ENCODE measurements around the gene PLOD1. TPM values are rescaled to one million over a fixed set of nuclear protein-coding genes. Genes with fewer than 3 reads are reported as not detected.
A peak's percentile ranks its signal among the peaks of the same experiment; 100 is the strongest.

Gene PLOD1
- total and polyA plus RNA-seq, 5 donors from 2014 or later, result 2.2 to 6.6 (median 3.2) TPM

GRCh38 chr1:11960276-11960675 lies 25.8 kb downstream of the PLOD1 start:
- Histone ChIP-seq H3K27me3 (ENCODE audit: control insufficient read depth, insufficient read depth, low read length) (no peaks in the 10 kb centered on the region), H3K36me3 (ENCODE audit: control insufficient read depth, insufficient read depth, low read length) (no peaks in the 10 kb centered on the region), H3K4me3 (ENCODE audit: low read depth, low read length) (no peak overlapping the region), H3K4me1 (ENCODE audit: control insufficient read depth, insufficient read depth, low read length, poor library complexity, severe bottlenecking) (no peaks in the 10 kb centered on the region), H3K9me3 (ENCODE audit: control insufficient read depth in 2 of 2, low read length in 2 of 2) (no peaks in the 10 kb centered on the region), H3K27ac (ENCODE audit: insufficient read depth, low read length, poor library complexity, severe bottlenecking) (no peak overlapping the region)
- peaks cover 11% of the 10 kb centered on the region for H3K36me3 Mint-ChIP-seq
- ATAC-seq (ENCODE audit: low read depth in 2 of 2) (no peak), DNase-seq (no peak)
- no peaks in the 10 kb centered on the region for H3K4me1 Mint-ChIP-seq
- no peaks in the 10 kb centered on the region for H3K27me3 Mint-ChIP-seq
- no peak overlapping the region for H3K27ac Mint-ChIP-seq
- H3K9me3 Mint-ChIP-seq, result peaks cover 0 to 2% (median 0%) of the 10 kb centered on the region in 7 donors
- no peak overlapping the region for H3K4me3 Mint-ChIP-seq

GRCh38 chr1:11960715-11961114 lies 26.2 kb downstream of the PLOD1 start:
- H3K27ac ChIP-seq (ENCODE audit: insufficient read depth, low read length, poor library complexity, severe bottlenecking), result no peak overlapping the region
- H3K9me3 Mint-ChIP-seq, result peaks cover 0 to 2% (median 0%) of the 10 kb centered on the region in 7 donors
- H3K9me3 ChIP-seq (ENCODE audit: control insufficient read depth in 2 of 2, low read length in 2 of 2), result no peaks in the 10 kb centered on the region
- no peaks in the 10 kb centered on the region for H3K4me1 ChIP-seq (ENCODE audit: control insufficient read depth, insufficient read depth, low read length, poor library complexity, severe bottlenecking)
- no peaks in the 10 kb centered on the region for H3K27me3 Mint-ChIP-seq
- H3K27me3 ChIP-seq (ENCODE audit: control insufficient read depth, insufficient read depth, low read length), result no peaks in the 10 kb centered on the region
- no peaks in the 10 kb centered on the region for H3K4me1 Mint-ChIP-seq
- no peaks in the 10 kb centered on the region for H3K36me3 ChIP-seq (ENCODE audit: control insufficient read depth, insufficient read depth, low read length)
- DNase-seq, result no peak
- H3K4me3 Mint-ChIP-seq, result no peak overlapping the region
- no peak overlapping the region for H3K27ac Mint-ChIP-seq
- no peak for ATAC-seq (ENCODE audit: low read depth in 2 of 2)
- no peak overlapping the region for H3K4me3 ChIP-seq (ENCODE audit: low read depth, low read length)
- H3K36me3 Mint-ChIP-seq, result peaks cover 11% of the 10 kb centered on the region

GRCh38 chr1:11961230-11961629 lies 26.7 kb downstream of the PLOD1 start:
- Histone ChIP-seq H3K9me3 (ENCODE audit: control insufficient read depth in 2 of 2, low read length in 2 of 2) (no peaks in the 10 kb centered on the region), H3K36me3 (ENCODE audit: control insufficient read depth, insufficient read depth, low read length) (no peaks in the 10 kb centered on the region), H3K4me3 (ENCODE audit: low read depth, low read length) (no peak overlapping the region), H3K27me3 (ENCODE audit: control insufficient read depth, insufficient read depth, low read length) (no peaks in the 10 kb centered on the region), H3K4me1 (ENCODE audit: control insufficient read depth, insufficient read depth, low read length, poor library complexity, severe bottlenecking) (no peaks in the 10 kb centered on the region), H3K27ac (ENCODE audit: insufficient read depth, low read length, poor library complexity, severe bottlenecking) (no peak overlapping the region)
- no peak overlapping the region for H3K27ac Mint-ChIP-seq
- H3K9me3 Mint-ChIP-seq, result peaks cover 0 to 2% (median 0%) of the 10 kb centered on the region in 7 donors
- ATAC-seq (ENCODE audit: low read depth in 2 of 2) (no peak), DNase-seq (no peak)
- H3K27me3 Mint-ChIP-seq, result no peaks in the 10 kb centered on the region
- no peaks in the 10 kb centered on the region for H3K4me1 Mint-ChIP-seq
- peaks cover 11% of the 10 kb centered on the region for H3K36me3 Mint-ChIP-seq
- no peak overlapping the region for H3K4me3 Mint-ChIP-seq

- no peaks in the 10 kb centered on the region for H3K9me3 ChIP-seq (ENCODE audit: control insufficient read depth in 2 of 2, low read length in 2 of 2)
- peak overlapping the region in 1 of 3 donors; percentile 76 for H3K27ac Mint-ChIP-seq
- H3K4me3 ChIP-seq (ENCODE audit: low read depth, low read length), result no peak overlapping the region
- no peak for DNase-seq
- no peaks in the 10 kb centered on the region for H3K27me3 ChIP-seq (ENCODE audit: control insufficient read depth, insufficient read depth, low read length)
- H3K4me1 Mint-ChIP-seq, result no peaks in the 10 kb centered on the region
- no peak overlapping the region for H3K27ac ChIP-seq (ENCODE audit: insufficient read depth, low read length, poor library complexity, severe bottlenecking)
- no peaks in the 10 kb centered on the region for H3K36me3 ChIP-seq (ENCODE audit: control insufficient read depth, insufficient read depth, low read length)
- H3K9me3 Mint-ChIP-seq, result peaks cover 0 to 2% (median 0%) of the 10 kb centered on the region in 7 donors
- no peak overlapping the region for H3K4me3 Mint-ChIP-seq
- peaks cover 7% of the 10 kb centered on the region for H3K36me3 Mint-ChIP-seq
- H3K4me1 ChIP-seq (ENCODE audit: control insufficient read depth, insufficient read depth, low read length, poor library complexity, severe bottlenecking), result no peaks in the 10 kb centered on the region
- ATAC-seq (ENCODE audit: low read depth in 2 of 2), result no peak
- H3K27me3 Mint-ChIP-seq, result no peaks in the 10 kb centered on the region
Observed at GRCh38 chr1:11963622-11964021, 29.1 kb downstream of the PLOD1 start.

- no peak overlapping the region for H3K4me3 ChIP-seq (ENCODE audit: low read depth, low read length)
- no peaks in the 10 kb centered on the region for H3K36me3 ChIP-seq (ENCODE audit: control insufficient read depth, insufficient read depth, low read length)
- Mint-ChIP-seq H3K27me3 (no peaks in the 10 kb centered on the region), H3K9me3 (no peaks in the 10 kb centered on the region), H3K4me3 (no peak overlapping the region), H3K27ac (no peak overlapping the region), H3K4me1 (no peaks in the 10 kb centered on the region), H3K36me3 (peaks cover 7% of the 10 kb centered on the region)
- H3K4me1 ChIP-seq (ENCODE audit: control insufficient read depth, insufficient read depth, low read length, poor library complexity, severe bottlenecking), result no peaks in the 10 kb centered on the region
- no peak overlapping the region for H3K27ac ChIP-seq (ENCODE audit: insufficient read depth, low read length, poor library complexity, severe bottlenecking)
- DNase-seq (no peak), ATAC-seq (ENCODE audit: low read depth in 2 of 2) (no peak)
- no peaks in the 10 kb centered on the region for H3K27me3 ChIP-seq (ENCODE audit: control insufficient read depth, insufficient read depth, low read length)
- no peaks in the 10 kb centered on the region for H3K9me3 ChIP-seq (ENCODE audit: control insufficient read depth in 2 of 2, low read length in 2 of 2)
Observed at GRCh38 chr1:11964656-11965055, 30.1 kb downstream of the PLOD1 start.

- Histone ChIP-seq H3K4me3 (ENCODE audit: low read depth, low read length) (no peak overlapping the region), H3K27ac (ENCODE audit: insufficient read depth, low read length, poor library complexity, severe bottlenecking) (no peak overlapping the region), H3K27me3 (ENCODE audit: control insufficient read depth, insufficient read depth, low read length) (no peaks in the 10 kb centered on the region), H3K4me1 (ENCODE audit: control insufficient read depth, insufficient read depth, low read length, poor library complexity, severe bottlenecking) (no peaks in the 10 kb centered on the region), H3K9me3 (ENCODE audit: control insufficient read depth in 2 of 2, low read length in 2 of 2) (no peaks in the 10 kb centered on the region), H3K36me3 (ENCODE audit: control insufficient read depth, insufficient read depth, low read length) (no peaks in the 10 kb centered on the region)
- H3K27me3 Mint-ChIP-seq, result no peaks in the 10 kb centered on the region
- no peak for ATAC-seq (ENCODE audit: low read depth in 2 of 2)
- H3K27ac Mint-ChIP-seq, result peak overlapping the region in 2 of 3 donors; percentile 46 to 57
- peaks cover 3% of the 10 kb centered on the region for H3K36me3 Mint-ChIP-seq
- no peak overlapping the region for H3K4me3 Mint-ChIP-seq
- peaks cover 0 to 2% (median 0%) of the 10 kb centered on the region in 4 donors for H3K4me1 Mint-ChIP-seq
- DNase-seq, result peak in 1 of 3 donors; percentile 45
- no peaks in the 10 kb centered on the region for H3K9me3 Mint-ChIP-seq
Observed at GRCh38 chr1:11967028-11967547, 32.6 kb downstream of the PLOD1 start.

DNA sequence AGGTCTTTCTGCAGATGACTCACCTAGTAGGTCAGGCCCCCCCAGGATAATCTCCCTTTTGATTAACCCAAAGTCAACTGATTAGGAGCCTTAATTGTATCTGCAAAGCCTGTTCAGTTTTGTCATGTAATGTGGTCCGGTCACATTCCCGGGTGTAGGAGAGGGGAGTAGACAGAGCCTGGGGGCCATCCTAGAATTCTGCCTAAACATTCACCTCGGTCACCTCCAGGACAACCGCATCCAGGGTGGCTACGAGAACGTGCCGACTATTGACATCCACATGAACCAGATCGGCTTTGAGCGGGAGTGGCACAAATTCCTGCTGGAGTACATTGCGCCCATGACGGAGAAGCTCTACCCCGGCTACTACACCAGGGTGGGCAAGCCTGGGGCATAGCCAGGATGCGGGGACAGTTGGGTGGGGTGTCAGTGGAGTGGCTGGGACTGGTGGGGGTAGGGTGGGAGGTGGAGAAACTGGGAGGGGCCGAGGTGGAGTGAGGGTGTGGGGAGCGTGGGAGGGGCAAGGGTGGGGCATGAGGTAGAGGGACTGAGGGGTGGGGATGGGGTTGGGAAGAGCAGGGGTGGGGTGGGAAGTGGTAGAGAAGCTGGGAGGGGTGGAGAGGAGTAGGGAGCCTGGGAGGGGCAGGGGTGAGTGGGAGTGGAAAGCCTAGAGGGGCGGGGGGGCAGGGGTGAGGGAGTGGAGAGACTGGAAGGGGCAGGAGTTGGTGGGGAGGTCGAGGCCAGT lies 36.1 kb downstream of the PLOD1 start:
- no peak for ATAC-seq (ENCODE audit: low read depth in 2 of 2)
- H3K9me3 ChIP-seq (ENCODE audit: control insufficient read depth in 2 of 2, low read length in 2 of 2), result no peaks in the 10 kb centered on the region
- H3K4me1 ChIP-seq (ENCODE audit: control insufficient read depth, insufficient read depth, low read length, poor library complexity, severe bottlenecking), result peaks cover 4% of the 10 kb centered on the region
- Mint-ChIP-seq H3K27me3 (no peaks in the 10 kb centered on the region), H3K4me1 (peaks cover 0 to 4% (median under 1%) of the 10 kb centered on the region in 4 donors), H3K36me3 (no peaks in the 10 kb centered on the region), H3K27ac (no peak overlapping the region), H3K4me3 (peak overlapping the region in 1 of 4 donors; percentile 47), H3K9me3 (peaks cover 0 to 2% (median 0%) of the 10 kb centered on the region in 7 donors)
- no peaks in the 10 kb centered on the region for H3K36me3 ChIP-seq (ENCODE audit: control insufficient read depth, insufficient read depth, low read length)
- no peak overlapping the region for H3K4me3 ChIP-seq (ENCODE audit: low read depth, low read length)
- H3K27ac ChIP-seq (ENCODE audit: insufficient read depth, low read length, poor library complexity, severe bottlenecking), result no peak overlapping the region
- H3K27me3 ChIP-seq (ENCODE audit: control insufficient read depth, insufficient read depth, low read length), result no peaks in the 10 kb centered on the region
- no peak for DNase-seq

DNA sequence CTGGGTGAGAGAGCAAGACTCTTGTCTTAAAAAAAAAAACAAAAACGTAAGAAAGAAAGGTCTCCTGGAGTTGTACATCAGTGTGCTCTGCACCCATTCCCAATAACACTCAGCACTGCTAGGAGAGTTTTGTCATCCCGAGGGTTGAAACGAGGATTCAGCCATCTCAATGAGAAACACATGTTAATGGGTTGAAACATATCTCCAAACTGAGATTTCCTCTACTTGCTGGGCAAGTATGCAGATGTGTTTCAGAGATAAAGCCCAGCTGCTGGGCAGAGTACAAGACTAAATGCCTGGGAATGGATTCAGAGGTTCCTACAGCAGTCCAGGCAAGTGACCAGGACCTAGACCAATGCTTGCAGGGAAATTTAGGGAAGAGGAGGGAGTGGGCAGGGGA lies 43.1 kb downstream of the PLOD1 start:
- H3K36me3 Mint-ChIP-seq, result no peaks in the 10 kb centered on the region
- DNase-seq, result no peak
- H3K27ac Mint-ChIP-seq, result peak overlapping the region in 1 of 3 donors; percentile 76
- no peaks in the 10 kb centered on the region for H3K27me3 Mint-ChIP-seq
- peaks cover 7% of the 10 kb centered on the region for H3K36me3 ChIP-seq (ENCODE audit: control insufficient read depth, insufficient read depth, low read length)
- peaks cover 0 to 2% (median 0%) of the 10 kb centered on the region in 7 donors for H3K9me3 Mint-ChIP-seq
- H3K9me3 ChIP-seq (ENCODE audit: control insufficient read depth in 2 of 2, low read length in 2 of 2), result no peaks in the 10 kb centered on the region
- no peaks in the 10 kb centered on the region for H3K27me3 ChIP-seq (ENCODE audit: control insufficient read depth, insufficient read depth, low read length)
- H3K4me1 ChIP-seq (ENCODE audit: control insufficient read depth, insufficient read depth, low read length, poor library complexity, severe bottlenecking), result peaks cover 26% of the 10 kb centered on the region
- peaks cover 13 to 35% (median 20%) of the 10 kb centered on the region in 4 donors for H3K4me1 Mint-ChIP-seq
- H3K4me3 Mint-ChIP-seq, result peak overlapping the region; percentile 26 to 65 (median 54)
- H3K27ac ChIP-seq (ENCODE audit: insufficient read depth, low read length, poor library complexity, severe bottlenecking), result no peak overlapping the region
- H3K4me3 ChIP-seq (ENCODE audit: low read depth, low read length), result no peak overlapping the region
- no peak for ATAC-seq (ENCODE audit: low read depth in 2 of 2)
